ENCODE data around the gene HCRTR1.

DNA sequence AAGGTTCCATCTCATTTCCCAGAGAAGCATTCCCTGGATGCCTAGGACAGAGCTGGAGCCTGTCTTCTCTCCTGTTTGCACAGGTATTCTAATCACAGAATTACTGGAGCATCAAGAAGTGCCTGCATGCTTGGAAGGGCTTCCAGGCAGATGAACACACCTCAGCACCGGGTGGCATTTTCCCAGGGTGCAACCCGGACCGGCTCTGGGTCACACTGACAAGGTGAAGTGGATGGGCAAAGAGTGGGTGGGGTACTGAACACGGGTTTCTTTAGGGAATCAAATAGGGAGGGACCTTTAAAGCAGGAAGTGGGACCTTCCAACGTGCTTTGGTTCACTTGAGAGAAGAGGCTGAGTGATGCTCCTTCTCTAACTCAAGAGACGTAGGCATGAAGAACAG is 34.3 kb downstream of the HCRTR1 start:
- TF ChIP-seq, protein P1, sequence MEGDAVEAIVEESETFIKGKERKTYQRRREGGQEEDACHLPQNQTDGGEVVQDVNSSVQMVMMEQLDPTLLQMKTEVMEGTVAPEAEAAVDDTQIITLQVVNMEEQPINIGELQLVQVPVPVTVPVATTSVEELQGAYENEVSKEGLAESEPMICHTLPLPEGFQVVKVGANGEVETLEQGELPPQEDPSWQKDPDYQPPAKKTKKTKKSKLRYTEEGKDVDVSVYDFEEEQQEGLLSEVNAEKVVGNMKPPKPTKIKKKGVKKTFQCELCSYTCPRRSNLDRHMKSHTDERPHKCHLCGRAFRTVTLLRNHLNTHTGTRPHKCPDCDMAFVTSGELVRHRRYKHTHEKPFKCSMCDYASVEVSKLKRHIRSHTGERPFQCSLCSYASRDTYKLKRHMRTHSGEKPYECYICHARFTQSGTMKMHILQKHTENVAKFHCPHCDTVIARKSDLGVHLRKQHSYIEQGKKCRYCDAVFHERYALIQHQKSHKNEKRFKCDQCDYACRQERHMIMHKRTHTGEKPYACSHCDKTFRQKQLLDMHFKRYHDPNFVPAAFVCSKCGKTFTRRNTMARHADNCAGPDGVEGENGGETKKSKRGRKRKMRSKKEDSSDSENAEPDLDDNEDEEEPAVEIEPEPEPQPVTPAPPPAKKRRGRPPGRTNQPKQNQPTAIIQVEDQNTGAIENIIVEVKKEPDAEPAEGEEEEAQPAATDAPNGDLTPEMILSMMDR (conservative IDR thresholded peaks at IDR 0.05; ENCODE audit: low read length): no peak
- no peak for TF ChIP-seq EZH2phosphoT487 (IDR thresholded peaks at IDR 0.05; ENCODE audit: borderline replicate concordance)
